ENCODE measurements around the gene TRAF6. TPM values are rescaled to one million over a fixed set of nuclear protein-coding genes. Genes with fewer than 3 reads are reported as not detected.

Gene TRAF6
- total RNA-seq, 1 donor from 2014 or later: 20.4 TPM

GRCh38 chr11:36507824-36508489, 2.1 kb downstream of the TRAF6 start:
- no peak overlapping the region for H3K27ac Mint-ChIP-seq (ENCODE audit: unreplicated experiment)
- H3K36me3 Mint-ChIP-seq (ENCODE audit: low read depth, unreplicated experiment): no peaks in the 10 kb centered on the region
- no peak for TF ChIP-seq CTCF (IDR thresholded peaks at IDR 0.05; ENCODE audit: unreplicated experiment)
- no peak for DNase-seq (ENCODE audit: low spot score)
- peaks cover 17% of the 10 kb centered on the region for H3K4me1 Mint-ChIP-seq (ENCODE audit: unreplicated experiment)
- peaks cover 6% of the 10 kb centered on the region for H3K27me3 Mint-ChIP-seq (ENCODE audit: unreplicated experiment)
- H3K9me3 Mint-ChIP-seq (ENCODE audit: unreplicated experiment): no peaks in the 10 kb centered on the region
- peak overlapping the region; percentile 97 for H3K4me3 Mint-ChIP-seq (ENCODE audit: unreplicated experiment)

- no peak overlapping the region for H3K27ac Mint-ChIP-seq (ENCODE audit: unreplicated experiment)
- TF ChIP-seq CTCF (IDR thresholded peaks at IDR 0.05; ENCODE audit: unreplicated experiment): no peak
- H3K27me3 Mint-ChIP-seq (ENCODE audit: unreplicated experiment): no peaks in the 10 kb centered on the region
- no peak overlapping the region for H3K4me3 Mint-ChIP-seq (ENCODE audit: unreplicated experiment)
- H3K36me3 Mint-ChIP-seq (ENCODE audit: low read depth, unreplicated experiment): peaks cover 18% of the 10 kb centered on the region
- DNase-seq (ENCODE audit: low spot score): no peak
- no peaks in the 10 kb centered on the region for H3K4me1 Mint-ChIP-seq (ENCODE audit: unreplicated experiment)
- H3K9me3 Mint-ChIP-seq (ENCODE audit: unreplicated experiment): no peaks in the 10 kb centered on the region
Measured at GRCh38 chr11:36501236-36501635, 8.8 kb downstream of the TRAF6 start.

- no peaks in the 10 kb centered on the region for H3K4me1 Mint-ChIP-seq (ENCODE audit: unreplicated experiment)
- H3K36me3 Mint-ChIP-seq (ENCODE audit: low read depth, unreplicated experiment): peaks cover 18% of the 10 kb centered on the region
- no peak for DNase-seq (ENCODE audit: low spot score)
- no peaks in the 10 kb centered on the region for H3K9me3 Mint-ChIP-seq (ENCODE audit: unreplicated experiment)
- no peak overlapping the region for H3K4me3 Mint-ChIP-seq (ENCODE audit: unreplicated experiment)
- no peaks in the 10 kb centered on the region for H3K27me3 Mint-ChIP-seq (ENCODE audit: unreplicated experiment)
- peak overlapping the region; percentile 74 for H3K27ac Mint-ChIP-seq (ENCODE audit: unreplicated experiment)
- no peak for TF ChIP-seq CTCF (IDR thresholded peaks at IDR 0.05; ENCODE audit: unreplicated experiment)
Measured at GRCh38 chr11:36500315-36500721, 9.8 kb downstream of the TRAF6 start.

GRCh38 chr11:36499315-36499714, 10.8 kb downstream of the TRAF6 start:
- no peaks in the 10 kb centered on the region for H3K27me3 Mint-ChIP-seq (ENCODE audit: unreplicated experiment)
- no peaks in the 10 kb centered on the region for H3K4me1 Mint-ChIP-seq (ENCODE audit: unreplicated experiment)
- H3K27ac Mint-ChIP-seq (ENCODE audit: unreplicated experiment): no peak overlapping the region

More at GRCh38 chr11:36499315-36499714, 10.8 kb downstream of the TRAF6 start:
- no peak for TF ChIP-seq CTCF (IDR thresholded peaks at IDR 0.05; ENCODE audit: unreplicated experiment)
- H3K9me3 Mint-ChIP-seq (ENCODE audit: unreplicated experiment): no peaks in the 10 kb centered on the region
- no peak overlapping the region for H3K4me3 Mint-ChIP-seq (ENCODE audit: unreplicated experiment)
- no peak for DNase-seq (ENCODE audit: low spot score)
- H3K36me3 Mint-ChIP-seq (ENCODE audit: low read depth, unreplicated experiment): peaks cover 18% of the 10 kb centered on the region

All from endothelial cell (in vitro differentiated cells).